ENCODE results near the gene LIPG.
"Not testable (repeated sequence)": the region's sequence is repeated elsewhere in the genome, so short reads cannot be mapped to it uniquely, and the experiment has no call there.

Gene LIPG

DNA sequence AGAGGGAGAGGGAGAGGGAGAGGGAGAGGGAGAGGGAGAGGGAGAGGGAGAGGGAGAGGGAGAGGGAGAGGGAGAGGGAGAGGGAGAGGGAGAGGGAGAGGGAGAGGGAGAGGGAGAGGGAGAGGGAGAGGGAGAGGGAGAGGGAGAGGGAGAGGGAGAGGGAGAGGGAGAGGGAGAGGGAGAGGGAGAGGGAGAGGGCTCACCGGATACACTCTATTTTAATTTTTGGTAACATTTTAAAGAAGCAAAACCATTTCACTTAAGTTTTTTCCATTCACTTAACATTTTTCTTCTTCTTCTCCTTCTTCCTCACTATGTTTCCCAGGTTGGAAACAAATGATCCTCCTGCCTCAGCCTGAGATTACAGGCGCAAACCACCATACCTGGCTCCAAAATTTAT is 17.2 kb downstream of the LIPG start:
- DNase-seq = not testable (repeated sequence)

DNA sequence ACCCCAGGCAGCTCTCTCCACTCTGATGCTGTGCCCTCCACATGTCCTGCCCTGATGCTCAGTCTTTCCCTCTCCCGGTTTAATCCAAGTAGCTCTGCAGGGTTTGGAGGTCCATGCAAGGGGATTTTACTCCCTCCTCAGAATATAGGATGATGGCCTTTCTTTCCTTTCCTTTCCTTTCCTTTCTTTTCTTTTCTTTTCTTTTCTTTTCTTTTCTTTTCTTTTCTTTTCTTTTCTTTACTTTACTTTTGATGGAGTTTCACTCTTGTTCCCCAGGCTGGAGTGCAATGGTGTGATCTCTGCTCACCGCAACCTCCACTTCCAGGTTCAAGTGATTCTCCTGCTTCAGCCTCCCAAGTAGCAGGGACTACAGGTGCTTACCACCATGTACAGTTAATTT is 17.7 kb downstream of the LIPG start:
- not testable (repeated sequence) for DNase-seq

DNA sequence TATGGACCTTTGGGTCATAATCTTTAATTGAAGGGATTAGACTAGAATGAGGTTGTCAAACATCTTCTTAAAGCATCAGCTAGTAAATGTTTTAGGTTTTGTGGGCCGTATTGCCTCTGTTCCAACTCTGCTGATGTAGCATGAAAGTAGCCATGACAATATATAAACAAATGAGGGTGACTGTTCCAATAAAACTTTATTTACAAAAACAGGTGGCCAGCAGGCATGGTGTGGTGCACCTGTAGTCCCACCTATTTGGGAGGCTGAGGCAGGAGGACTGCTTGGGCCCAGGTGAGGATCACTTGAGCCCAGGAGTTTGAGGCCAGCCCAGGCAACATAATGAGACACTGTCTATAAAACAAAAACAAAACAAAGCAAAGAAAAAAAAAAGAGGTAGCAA is 18.4 kb downstream of the LIPG start:
- DNase-seq = no peak

DNA sequence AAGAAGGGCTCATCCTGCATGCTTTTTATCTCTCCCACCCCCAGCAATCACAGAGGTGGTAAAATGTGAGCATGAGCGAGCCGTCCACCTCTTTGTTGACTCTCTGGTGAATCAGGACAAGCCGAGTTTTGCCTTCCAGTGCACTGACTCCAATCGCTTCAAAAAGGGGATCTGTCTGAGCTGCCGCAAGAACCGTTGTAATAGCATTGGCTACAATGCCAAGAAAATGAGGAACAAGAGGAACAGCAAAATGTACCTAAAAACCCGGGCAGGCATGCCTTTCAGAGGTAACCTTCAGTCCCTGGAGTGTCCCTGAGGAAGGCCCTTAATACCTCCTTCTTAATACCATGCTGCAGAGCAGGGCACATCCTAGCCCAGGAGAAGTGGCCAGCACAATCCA is 19.5 kb downstream of the LIPG start:
- DNase-seq = no peak

DNA sequence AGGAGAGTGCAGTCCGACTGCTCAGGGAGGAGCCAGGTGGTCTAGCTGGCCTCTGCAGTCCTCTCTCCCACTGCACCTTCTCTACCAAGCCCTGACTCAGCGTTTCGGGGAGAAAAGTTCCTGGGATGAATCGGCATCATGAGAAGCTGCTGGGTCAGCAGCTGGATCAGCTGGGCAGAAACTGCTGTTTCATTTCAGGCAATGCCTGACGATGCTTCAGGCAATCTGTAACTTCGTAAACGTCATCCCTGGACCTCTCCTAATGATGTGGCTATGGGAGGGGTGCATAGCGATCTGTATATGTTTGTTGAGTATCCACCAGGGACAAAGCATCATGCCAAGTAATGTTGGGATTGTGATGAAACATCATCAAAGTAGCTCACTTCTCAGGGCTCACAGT is 20.7 kb downstream of the LIPG start:
- DNase-seq = no peak

DNA sequence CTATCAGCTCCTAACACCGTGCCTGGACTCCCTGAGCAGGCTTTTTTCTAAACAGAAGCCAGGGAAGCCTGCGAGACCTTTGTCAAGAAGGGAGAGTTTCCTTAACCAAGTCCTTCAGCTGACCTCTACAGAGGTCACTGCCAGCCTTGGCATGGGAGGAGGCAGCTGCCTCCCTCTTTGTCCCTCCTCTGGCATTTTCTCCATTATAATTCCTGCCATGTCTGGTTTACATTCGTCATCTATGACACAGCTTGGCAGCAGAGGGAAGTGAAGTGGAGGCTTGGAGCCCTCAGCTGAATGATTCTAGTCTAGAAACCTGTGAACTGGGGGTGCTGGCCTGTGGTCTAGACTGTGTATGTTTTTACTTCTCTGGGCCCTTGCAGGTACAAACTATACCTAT is 22.5 kb downstream of the LIPG start:
- DNase-seq = no peak

DNA sequence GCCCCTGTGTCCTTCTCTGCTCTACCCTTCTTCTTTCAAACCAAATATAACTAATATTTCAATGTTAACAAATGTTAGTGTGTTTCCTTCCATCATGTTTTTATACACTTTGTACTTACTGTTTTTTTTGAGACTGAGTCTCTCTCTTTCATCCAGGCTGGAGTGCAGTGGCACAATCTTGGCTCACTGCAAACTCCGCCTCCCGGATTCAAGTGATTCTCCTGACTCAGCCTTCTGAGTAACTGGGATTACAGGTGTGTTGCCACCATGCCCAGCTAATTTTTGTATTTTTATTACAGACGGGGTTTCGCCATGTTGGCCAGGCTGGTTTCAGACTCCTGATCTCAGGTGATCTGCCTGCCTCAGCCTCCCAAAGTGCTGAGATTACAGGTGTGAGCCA is 23.1 kb downstream of the LIPG start:
- not testable (repeated sequence) for DNase-seq

DNA sequence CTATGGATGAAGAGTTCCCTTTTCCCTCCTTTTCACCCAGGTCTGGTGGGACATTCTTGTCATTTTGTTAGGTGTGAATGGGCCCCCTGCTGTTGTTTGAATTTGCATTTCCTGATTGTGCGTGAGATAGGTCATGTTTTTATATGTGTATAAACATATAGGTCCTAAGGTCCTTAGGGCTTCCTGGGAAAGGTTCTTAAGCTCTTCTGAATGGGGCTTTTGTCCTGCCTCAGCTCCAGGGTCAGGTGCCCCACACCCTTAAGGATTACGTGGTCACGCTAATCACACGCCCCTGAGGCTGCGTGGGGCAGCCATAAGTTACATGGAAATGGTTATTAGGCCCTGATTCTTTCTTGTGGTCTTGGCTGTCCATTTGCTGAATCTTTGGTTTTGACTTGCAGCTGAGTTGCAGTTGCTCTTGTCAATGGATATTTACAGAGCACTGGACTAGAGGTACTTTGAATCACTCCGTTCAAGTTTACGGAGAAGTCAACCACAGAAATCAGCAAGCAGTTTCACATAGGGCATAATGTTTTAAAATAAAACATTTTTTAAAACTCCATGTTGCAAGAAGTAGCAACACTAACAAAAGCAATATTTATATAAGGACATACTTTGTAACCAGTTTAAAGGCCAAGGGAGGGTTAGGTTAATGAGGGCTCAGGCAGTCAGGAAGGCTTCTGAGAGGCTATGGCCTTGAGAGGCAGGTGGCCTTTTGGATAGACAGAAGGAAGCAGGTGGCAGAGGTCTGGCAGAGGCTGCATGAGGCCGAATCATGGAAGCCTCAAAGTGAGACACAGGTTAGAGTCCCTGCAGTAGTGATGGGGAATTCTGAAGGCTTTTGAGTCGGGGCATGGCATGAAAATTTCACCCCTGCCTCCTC is 24.2 kb downstream of the LIPG start:
- no peak for DNase-seq

DNA sequence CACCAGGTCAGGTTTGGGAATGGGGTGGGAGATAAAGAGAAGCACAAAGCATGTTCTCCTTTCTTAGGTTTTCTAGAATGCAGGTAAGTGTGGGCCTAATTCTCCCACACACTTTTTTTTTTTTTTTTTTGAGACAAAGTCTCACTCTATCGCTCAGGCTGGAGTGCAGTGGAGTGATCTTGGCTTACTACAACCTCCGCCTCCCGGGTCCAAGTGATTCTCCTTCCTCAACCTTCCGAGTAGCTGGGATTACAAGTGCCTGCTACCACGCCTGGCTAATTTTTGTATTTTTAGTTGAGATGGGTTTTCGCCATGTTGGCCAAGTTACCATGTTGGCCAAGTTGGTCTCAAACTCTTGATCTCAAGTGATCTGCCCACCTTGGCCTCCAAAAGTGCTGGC is 26.3 kb downstream of the LIPG start:
- no peak for DNase-seq

DNA sequence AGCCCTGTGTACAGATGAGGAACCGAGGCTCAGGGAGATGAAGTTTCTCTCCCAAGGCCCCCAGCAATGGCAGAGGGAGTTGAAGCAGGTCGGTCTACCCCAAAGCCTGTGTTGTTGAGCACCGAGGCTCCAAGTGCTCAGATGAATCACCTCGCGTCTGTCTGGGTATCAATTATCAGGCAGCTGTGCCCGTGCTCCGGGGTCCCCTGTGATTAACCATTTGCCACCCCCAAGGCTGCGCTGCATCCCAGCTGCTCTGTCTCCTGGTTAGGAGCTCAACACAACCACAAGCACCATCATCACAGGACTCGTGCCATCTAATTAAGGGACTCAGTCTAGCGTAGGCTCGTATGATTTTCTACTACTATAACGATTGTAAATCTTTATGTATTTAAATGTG is 27.1 kb downstream of the LIPG start:
- DNase-seq = no peak

DNA sequence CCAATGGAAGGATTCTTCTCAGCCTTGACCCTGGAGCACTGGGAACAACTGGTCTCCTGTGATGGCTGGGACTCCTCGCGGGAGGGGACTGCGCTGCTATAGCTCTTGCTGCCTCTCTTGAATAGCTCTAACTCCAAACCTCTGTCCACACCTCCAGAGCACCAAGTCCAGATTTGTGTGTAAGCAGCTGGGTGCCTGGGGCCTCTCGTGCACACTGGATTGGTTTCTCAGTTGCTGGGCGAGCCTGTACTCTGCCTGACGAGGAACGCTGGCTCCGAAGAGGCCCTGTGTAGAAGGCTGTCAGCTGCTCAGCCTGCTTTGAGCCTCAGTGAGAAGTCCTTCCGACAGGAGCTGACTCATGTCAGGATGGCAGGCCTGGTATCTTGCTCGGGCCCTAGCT is 28.8 kb downstream of the LIPG start:
- no peak for DNase-seq

DNA sequence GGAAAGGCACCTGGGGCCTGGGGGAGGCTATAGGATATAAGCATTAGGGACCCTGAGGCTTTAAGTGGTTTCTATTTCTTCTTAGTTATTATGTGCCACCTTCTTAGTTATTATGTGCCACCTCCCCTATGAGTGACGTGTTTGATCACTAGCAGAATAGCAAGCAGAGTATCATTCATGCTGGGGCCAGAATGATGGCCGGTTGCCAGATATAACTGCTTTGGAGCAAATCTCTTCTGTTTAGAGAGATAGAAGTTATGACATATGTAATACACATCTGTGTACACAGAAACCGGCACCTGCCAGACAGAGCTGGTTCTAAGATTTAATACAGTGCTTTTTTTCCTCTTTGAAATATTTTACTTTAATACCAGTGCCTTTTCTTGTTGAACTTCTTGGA is 29.4 kb downstream of the LIPG start:
- no peak for DNase-seq

DNA sequence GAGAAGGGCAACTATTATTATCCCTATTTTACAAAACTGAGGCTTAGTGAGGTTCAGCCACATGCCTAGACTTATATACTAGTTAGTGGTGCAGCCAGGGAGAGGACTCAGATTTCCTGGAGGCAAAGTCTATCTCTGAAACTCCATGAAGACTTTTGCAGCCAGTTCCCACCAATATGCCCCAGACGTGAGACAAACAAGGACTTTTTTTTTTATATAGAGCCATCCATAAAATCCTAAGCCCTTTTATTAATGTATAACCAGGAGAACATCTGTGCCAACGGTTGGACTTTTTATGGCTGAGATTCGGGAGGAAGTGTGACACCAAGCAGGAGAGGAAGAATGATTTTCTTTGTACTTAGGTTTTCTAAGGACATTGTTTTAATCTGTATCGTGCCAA is 29.9 kb downstream of the LIPG start:
- DNase-seq = no peak

DNA sequence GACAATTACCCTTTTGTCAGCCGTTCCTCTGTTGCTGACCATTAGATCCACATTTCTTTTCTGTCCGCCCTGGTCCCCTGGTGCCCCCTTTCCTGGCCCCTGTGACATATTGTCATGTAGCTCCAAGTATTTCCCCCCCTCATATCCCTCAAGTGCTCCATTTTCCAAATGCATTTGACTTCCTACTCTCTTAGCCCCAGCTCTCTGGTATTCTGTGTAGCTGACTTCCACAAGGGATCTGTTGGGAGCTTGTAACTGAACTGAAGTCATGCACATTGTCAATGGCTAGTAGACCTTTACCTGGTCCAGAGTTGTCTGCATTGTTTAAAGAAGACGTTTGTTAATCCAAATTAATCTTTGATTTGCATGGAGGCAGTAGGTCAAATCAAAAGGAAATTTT is 34.8 kb downstream of the LIPG start:
- no peak for DNase-seq

DNA sequence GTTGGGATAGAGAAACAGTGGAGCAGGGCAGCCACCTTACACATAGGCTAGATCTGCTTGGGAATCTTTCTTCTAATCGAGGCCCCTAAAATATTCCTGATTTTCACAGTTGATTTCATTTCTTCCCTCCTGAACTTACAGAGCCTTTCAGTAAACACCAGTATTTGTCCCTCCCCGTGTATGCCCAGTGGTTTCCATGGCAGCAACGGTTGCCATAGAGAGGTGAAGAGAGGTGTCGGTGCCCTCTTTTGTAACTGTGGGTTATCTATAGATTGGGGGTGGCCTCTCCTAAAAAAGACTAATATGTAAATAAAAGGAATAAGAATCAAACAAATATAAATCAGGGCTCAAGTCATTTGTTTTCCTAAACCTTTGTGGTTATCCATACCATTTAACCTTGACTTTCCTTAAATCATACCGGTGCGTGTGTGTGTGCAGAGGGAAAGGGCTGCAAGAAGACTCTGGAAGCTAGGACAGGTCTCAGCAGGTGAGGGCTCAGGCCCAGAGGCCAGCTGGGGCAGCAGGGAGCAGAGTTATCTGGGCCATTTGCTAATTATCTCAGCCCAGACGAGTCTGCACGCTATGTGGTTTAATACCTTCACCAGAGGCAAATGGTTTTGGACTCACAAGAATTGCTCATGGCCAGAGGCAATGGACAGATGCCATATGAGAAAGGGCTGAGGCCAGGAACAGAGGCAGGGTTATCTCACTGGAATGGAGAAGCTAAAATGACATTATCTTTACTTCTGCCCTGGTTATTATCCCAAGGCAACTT is 35.5 kb downstream of the LIPG start:
- DNase-seq = no peak

DNA sequence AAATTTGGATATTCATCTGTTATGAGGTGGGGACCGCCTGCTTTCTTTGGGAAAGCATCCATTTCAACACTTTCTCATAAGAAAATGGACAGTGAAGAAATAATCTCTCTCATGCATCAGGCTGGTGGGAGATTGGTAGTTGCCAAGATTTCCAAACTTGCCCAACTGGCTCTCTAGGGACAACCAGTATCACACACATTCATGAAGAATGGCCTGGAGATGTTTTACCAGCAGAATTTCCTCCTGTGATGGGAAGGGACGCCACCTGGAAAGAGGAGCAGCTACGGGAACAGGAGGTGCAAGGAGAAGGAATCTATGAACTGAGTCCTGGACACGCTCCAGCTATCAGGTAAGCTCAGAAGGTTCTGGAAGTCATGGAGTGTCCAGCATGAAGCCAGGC is 39.4 kb downstream of the LIPG start:
- DNase-seq = no peak

DNA sequence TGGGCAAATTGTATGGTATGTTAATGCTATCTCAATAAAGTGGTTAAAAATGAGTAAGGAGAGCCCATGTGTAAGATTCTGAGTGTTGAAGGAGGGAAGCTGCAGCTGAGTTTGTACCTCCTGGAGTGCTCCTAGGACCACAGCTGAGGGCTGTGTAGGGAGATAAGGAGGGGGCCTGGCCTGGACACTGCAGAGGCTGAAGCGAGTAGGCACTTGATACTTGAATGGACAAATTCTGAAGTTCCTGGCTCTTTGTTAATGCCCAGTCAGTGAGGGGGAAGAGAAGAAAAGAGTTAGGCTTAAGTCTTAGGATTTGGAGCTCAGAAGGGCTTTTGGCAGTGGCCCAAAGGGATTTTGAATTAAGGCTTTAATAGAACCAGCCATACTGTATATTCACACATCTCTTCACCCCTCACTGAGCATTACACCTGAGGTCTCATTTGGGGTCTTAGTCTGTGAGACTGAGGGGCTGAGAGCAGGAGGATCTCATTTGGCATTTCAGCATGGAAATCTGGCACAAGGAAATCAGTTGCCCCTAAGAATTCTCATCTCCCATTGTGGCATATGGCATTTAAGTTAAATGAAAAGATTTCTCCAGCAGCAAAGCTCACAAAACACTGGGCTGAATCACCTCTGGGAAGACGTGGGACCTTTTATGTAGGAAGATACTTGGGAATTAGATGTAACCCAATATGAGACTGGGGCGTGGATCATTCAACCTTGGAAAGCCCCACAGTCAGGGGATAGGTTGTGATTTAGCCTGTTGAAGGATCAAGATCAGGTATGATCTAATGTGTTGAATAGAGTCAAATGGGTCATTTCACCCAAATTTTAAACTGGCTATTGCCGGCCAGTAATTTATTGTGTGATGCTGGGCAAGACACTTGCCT is 46.8 kb downstream of the LIPG start:
- DNase-seq = no peak

DNA sequence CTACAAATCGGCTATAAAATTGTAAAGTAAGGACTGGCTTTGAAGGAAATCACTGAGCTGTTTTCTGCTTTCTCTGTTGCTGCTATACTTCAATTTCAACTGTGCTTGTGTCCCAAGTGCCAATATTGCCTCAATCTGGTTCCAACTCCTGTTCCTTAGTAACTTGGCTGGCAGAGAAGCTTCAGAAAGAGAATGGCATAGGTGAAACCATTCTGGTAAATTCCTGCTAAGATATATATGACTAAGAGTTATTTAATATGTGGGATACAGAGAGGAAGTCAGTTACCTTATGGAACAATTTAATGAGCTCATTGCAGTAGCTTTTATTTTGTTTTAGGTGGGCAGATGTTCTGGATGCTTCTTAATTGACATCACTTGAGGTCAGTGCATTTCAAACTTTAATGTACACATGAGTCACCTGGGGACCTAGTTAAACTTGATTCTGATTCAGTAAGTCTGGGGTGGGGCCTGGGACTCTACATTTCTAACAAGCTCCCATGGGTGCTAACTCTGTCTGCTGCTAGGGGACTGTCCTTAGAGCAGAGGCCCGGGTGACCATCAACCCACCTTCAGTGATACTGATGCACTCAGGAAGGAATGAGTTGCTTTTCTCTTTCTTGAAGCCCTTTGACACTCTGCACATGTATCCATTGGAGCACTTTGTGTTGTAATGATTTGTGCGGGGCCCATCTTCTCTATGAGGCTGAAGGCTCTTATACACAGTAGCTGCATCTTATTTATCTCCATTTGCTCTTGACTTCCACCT is 47.6 kb downstream of the LIPG start:
- DNase-seq = no peak

DNA sequence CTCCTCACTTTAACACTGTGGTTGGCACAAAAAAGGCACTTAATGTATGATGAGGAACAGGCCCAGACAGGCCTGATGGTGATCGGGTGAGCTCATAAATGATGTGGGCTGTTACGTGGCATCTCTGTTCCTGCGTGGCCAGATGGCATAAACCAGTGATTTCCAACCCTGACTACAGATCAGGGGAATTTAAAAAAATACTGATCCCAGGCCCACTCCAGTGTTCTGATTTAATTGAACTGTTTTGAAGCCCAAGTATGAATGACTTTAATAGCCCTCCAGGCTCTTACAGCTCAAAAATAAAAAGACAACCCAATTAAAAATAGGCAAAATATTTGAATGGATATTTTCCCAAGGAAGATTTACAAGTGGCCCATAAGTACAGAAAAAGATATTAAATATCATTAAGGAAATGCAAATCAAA is 48.2 kb downstream of the LIPG start:
- no peak for DNase-seq

DNA sequence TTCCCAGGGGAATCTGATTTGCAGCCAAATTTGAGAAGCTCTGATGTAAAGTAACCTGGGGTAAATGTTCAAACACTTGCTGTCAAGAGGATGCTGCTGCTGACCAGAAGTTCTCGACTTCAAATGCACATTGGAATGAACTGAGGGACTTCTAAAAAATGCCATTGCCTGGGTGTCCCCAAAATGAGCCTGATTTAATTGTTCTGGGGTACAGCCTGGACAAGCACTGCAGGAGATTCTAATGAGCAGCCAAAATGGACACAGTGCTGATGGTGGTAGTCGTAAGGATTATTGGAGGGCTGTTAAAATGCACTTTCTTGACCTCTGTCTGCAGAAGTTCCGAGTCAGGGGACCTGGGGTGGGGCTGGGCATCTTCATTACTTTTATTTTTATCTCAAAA is 49.5 kb downstream of the LIPG start:
- DNase-seq = no peak

DNA sequence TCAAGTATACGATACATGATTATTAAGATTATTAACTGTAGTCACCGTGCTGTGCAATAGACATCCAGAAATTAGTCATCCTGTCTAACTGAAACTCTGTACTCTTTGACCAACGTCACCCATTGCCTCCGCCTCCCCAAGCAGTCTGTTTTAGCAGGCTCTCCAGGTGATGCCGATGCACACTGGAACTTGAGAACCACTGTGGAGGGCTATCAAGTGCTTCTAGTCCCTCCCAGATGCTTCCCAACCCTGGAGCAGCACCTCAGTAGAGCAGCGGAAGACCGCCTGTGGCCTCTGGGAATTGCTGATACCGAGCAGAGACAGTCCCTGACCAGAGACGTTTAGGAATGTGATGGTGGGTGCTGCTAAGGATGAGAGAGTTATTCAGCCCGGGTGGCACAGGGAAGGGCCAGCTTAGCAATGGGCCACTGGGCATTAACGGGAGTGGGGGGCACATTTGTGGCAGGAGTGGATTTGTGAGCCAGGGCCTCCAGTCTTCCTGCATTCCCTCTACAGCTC is 50.7 kb downstream of the LIPG start:
- no peak for DNase-seq

DNA sequence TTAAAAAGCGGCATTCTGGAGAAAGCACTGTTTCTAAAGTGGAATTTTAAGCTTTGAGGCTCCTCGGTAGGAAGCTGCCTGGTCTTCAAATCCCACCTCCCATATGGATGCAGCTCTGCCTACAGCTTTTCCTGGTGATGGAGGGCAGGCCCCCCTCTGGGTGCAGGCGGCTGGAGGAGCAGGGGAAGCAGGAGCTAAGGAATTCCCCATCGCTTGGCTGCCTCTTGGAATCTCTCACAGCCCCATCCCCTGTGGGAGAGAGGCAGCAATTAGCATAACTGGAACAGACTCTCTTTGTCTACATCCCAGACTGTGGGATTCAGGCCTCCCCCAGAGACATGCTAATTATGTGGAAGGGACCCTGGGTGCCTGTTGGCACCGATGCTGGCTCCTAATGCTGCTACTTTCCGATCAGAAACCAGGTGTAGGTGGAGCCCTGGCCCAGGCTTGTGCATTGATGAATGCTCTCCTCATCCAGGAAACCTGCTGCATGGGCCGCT is 51.3 kb downstream of the LIPG start:
- no peak for DNase-seq
